B cell (primary cell): ENCODE measurements around the gene PCP4. TPM values are rescaled to one million over a fixed set of nuclear protein-coding genes. Genes with fewer than 3 reads are reported as not detected.

ENCODE experiments used
- ATAC-seq: fragments of 200-7000 bp; cut with Tn5 transposase; one replicate; pipeline ENCODE4 v1.10.0; 2021; ENCODE audit warnings: low read depth, mild to moderate bottlenecking, moderate number of reproducible peaks, moderate library complexity
- CTCF ChIA-PET: fragments of 350-600 bp; sonication (Branson Sonifier 250); formaldehyde crosslinking; loops from one replicate; lab custom pipeline; 2021; ENCODE audit warnings: antibody characterized with exemption, inconsistent platforms; lab: Charles Lee
- POLR2A ChIA-PET: fragments of 350-600 bp; sonication (Branson Sonifier 250); formaldehyde crosslinking; loops from one replicate; lab custom pipeline; 2021; ENCODE audit warnings: antibody characterized with exemption; lab: Charles Lee
- DNase-seq: peaks from one replicate; pipeline ENCODE4 v3.0.0; 2013
- H2AFZ ChIP-seq: 2 replicates; pipeline ENCODE4 v1.6.1; 2012; ENCODE audit warnings: mild to moderate bottlenecking, low read depth, low read length; ENCODE audit not compliant: insufficient read depth, poor library complexity, severe bottlenecking
- H3K27ac ChIP-seq, 2 donors: 1 replicate in 1 of 2; 2 replicates in 1 of 2; pipeline ENCODE4 v1.5.1; 2012 to 2013; ENCODE audit warnings: low read length in 2 of 2, mild to moderate bottlenecking in 2 of 2, moderate library complexity in 1 of 2
- H3K27me3 ChIP-seq, 4 experiments: fragments of 200-600 bp in 1 of 4; sonication (generic) in 1 of 4; replicated peaks in 1 of 4; 1 replicate in 2 of 4; 2 replicates in 2 of 4; pipeline versions ENCODE4 v1.6.1 to v1.7.0; 2013 to 2016; ENCODE audit warnings: low read length in 3 of 4, mild to moderate bottlenecking in 2 of 4, mixed read lengths in 1 of 4, moderate library complexity in 1 of 4; ENCODE audit not compliant: insufficient read depth in 4 of 4, control insufficient read depth in 3 of 4; ENCODE audit errors: control extremely low read depth in 1 of 4
- H3K36me3 ChIP-seq, 2 experiments: replicated peaks in 1 of 2; 1 replicate in 1 of 2; 2 replicates in 1 of 2; pipeline versions ENCODE4 v1.6.1 to v1.7.1; 2013; ENCODE audit warnings: low read length in 1 of 2; ENCODE audit not compliant: insufficient read depth in 2 of 2, control insufficient read depth in 1 of 2; ENCODE audit errors: control extremely low read depth in 1 of 2, extremely low read depth in 1 of 2
- H3K4me1 ChIP-seq, 2 donors: fragments of 200-600 bp in 1 of 2; sonication (generic) in 1 of 2; 1 replicate in 1 of 2; 2 replicates in 1 of 2; pipeline versions ENCODE4 v1.5.1 to v1.6.1; 2013 to 2017; ENCODE audit warnings: low read length in 2 of 2; ENCODE audit not compliant: control insufficient read depth in 2 of 2, insufficient read depth in 2 of 2
- H3K4me2 ChIP-seq: replicated peaks from 2 replicates; pipeline ENCODE3; 2012; ENCODE audit warnings: mild to moderate bottlenecking, low read depth, low read length; ENCODE audit not compliant: poor library complexity, severe bottlenecking
- H3K4me3 ChIP-seq, 5 experiments: fragments of 200-600 bp in 1 of 5; sonication (generic) in 1 of 5; 1 replicate in 3 of 5; 2 replicates in 2 of 5; pipeline versions ENCODE4 v1.5.1 to v1.7.0; 2011 to 2016; ENCODE audit warnings: low read length in 4 of 5, mild to moderate bottlenecking in 4 of 5, low read depth in 2 of 5, control low read depth in 1 of 5, moderate library complexity in 1 of 5; ENCODE audit not compliant: insufficient read depth in 1 of 5; ENCODE audit errors: control extremely low read depth in 1 of 5, extremely low read depth in 1 of 5
- H3K79me2 ChIP-seq: fragments of 200-600 bp; sonication (generic); one replicate; pipeline ENCODE4 v1.6.0; 2016; ENCODE audit warnings: low read length; ENCODE audit not compliant: control insufficient read depth, insufficient read depth
- H3K9ac ChIP-seq: fragments of 200-600 bp; sonication (generic); 2 replicates; pipeline ENCODE4 v1.6.1; 2017; ENCODE audit warnings: mild to moderate bottlenecking, low read length, moderate library complexity
- H3K9me3 ChIP-seq, 3 donors: one replicate each; pipeline versions ENCODE4 v1.6.1 to v1.7.1; 2013; ENCODE audit warnings: low read length in 2 of 3; ENCODE audit not compliant: control insufficient read depth in 2 of 3, insufficient read depth in 1 of 3; ENCODE audit errors: control extremely low read depth in 1 of 3
- H4K20me1 ChIP-seq: 2 replicates; pipeline ENCODE4 v1.6.0; 2012; ENCODE audit warnings: mild to moderate bottlenecking, low read length; ENCODE audit not compliant: insufficient read depth, control insufficient read depth, poor library complexity, severe bottlenecking
- H3K27ac Mint-ChIP-seq: one replicate; pipeline ENCODE4 v1.8.0; 2021; ENCODE audit warnings: mixed read lengths
- H3K27me3 Mint-ChIP-seq: one replicate; pipeline ENCODE4 v1.8.0; 2021; ENCODE audit warnings: mixed read lengths
- H3K4me1 Mint-ChIP-seq: one replicate; pipeline ENCODE4 v1.8.0; 2021; ENCODE audit warnings: mixed read lengths
- H3K4me3 Mint-ChIP-seq: one replicate; pipeline ENCODE4 v1.8.0; 2021; ENCODE audit warnings: mixed read lengths
- H3K9me3 Mint-ChIP-seq: one replicate; pipeline ENCODE4 v1.8.0; 2022; ENCODE audit warnings: mixed read lengths; ENCODE audit not compliant: insufficient read depth
- CTCF ChIP-seq: fragments of 200-600 bp; IDR thresholded peaks from one replicate; pipeline ENCODE4 v1.8.0; 2022; ENCODE audit warnings: antibody characterized with exemption, mild to moderate bottlenecking
- EZH2 ChIP-seq: IDR thresholded peaks from 2 replicates; pipeline ENCODE4 v1.6.1; 2012; ENCODE audit warnings: borderline replicate concordance, low read depth, mild to moderate bottlenecking, moderate library complexity, low read length; ENCODE audit not compliant: insufficient read depth, poor library complexity, severe bottlenecking
- WGBS: methylation state at CpG from one replicate; pipeline ENCODE4 v1.1.5; 2013; ENCODE audit warnings: missing lambda C conversion rate; ENCODE audit not compliant: insufficient coverage; 5-methylcytosine and 5-hydroxymethylcytosine counted together
- intact Hi-C: fragments of 100-400 bp; cut with micrococcal nuclease; formaldehyde crosslinking; loops from one replicate; pipeline ENCODE4 v1.10.0; 2022
- polyA plus RNA-seq: library from polyadenylated mRNA; depleted of rRNA; stranded (reverse); fragments of >200 nt; gene quantifications from 2 replicates; pipeline ENCODE4 v1.2.3, GENCODE V29; 2012
- total RNA-seq, 2 donors: library from RNA; stranded (reverse); fragments of 120-200 nt in 1 of 2; gene quantifications; 1 replicate in 1 of 2; 2 replicates in 1 of 2; pipeline versions ENCODE4 v1.2.3 to v1.2.4, GENCODE V29; 2013 to 2022

Gene PCP4
- total and polyA plus RNA-seq, 2 donors (not counting 1 experiment from before 2014, with no cell fraction given): not detected

DNA sequence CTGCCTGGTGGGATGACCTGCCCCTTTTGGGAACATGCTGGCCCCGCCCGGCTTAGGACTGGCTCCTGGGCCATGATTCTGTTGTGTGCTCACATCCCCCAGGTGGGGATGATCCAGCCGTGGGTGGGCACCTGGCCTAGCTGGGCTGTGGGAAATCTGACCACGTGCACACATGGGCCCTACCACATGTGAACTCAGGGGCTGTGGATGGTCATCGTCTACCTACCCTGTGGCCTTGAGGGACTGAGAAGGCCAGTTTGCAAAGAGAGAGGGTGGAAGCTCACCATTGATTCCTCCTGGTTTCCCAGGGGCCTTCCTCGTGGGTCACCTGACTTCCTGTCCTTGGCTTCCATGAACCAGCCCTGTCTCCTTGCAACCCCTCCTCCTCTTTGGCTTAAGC lies 19.4 kb upstream of the PCP4 start:
- no peak overlapping the region for H3K4me2 ChIP-seq
- no peaks in the 10 kb centered on the region for H3K4me1 Mint-ChIP-seq

More for the DNA sequence above, 19.4 kb upstream of the PCP4 start:
- Histone ChIP-seq H3K79me2 (no peaks in the 10 kb centered on the region), H3K36me3 (no peaks in the 10 kb centered on the region), H4K20me1 (no peaks in the 10 kb centered on the region), H3K9ac (no peak overlapping the region), H2AFZ (no peak overlapping the region), H3K27me3 (no peaks in the 10 kb centered on the region), H3K4me3 (no peak overlapping the region), H3K4me1 (no peaks in the 10 kb centered on the region), H3K27ac (no peak overlapping the region), H3K9me3 (peaks cover 0 to 26% (median 0%) of the 10 kb centered on the region in 3 donors)
- Mint-ChIP-seq H3K4me3 (no peak overlapping the region), H3K27me3 (no peaks in the 10 kb centered on the region), H3K9me3 (no peaks in the 10 kb centered on the region), H3K27ac (no peak overlapping the region)
- POLR2A ChIA-PET: no interaction called here
- TF ChIP-seq EZH2: no peak
- no peak for TF ChIP-seq CTCF
- intact Hi-C loops: no loop called here
- CTCF ChIA-PET: no interaction called here
- DNase-seq (no peak), ATAC-seq (no peak)
- WGBS: 88% methylated on average over 5 of the region's 6 CpGs
